ENCODE data around the gene ITGA11.

The ITGA11 gene

DNA sequence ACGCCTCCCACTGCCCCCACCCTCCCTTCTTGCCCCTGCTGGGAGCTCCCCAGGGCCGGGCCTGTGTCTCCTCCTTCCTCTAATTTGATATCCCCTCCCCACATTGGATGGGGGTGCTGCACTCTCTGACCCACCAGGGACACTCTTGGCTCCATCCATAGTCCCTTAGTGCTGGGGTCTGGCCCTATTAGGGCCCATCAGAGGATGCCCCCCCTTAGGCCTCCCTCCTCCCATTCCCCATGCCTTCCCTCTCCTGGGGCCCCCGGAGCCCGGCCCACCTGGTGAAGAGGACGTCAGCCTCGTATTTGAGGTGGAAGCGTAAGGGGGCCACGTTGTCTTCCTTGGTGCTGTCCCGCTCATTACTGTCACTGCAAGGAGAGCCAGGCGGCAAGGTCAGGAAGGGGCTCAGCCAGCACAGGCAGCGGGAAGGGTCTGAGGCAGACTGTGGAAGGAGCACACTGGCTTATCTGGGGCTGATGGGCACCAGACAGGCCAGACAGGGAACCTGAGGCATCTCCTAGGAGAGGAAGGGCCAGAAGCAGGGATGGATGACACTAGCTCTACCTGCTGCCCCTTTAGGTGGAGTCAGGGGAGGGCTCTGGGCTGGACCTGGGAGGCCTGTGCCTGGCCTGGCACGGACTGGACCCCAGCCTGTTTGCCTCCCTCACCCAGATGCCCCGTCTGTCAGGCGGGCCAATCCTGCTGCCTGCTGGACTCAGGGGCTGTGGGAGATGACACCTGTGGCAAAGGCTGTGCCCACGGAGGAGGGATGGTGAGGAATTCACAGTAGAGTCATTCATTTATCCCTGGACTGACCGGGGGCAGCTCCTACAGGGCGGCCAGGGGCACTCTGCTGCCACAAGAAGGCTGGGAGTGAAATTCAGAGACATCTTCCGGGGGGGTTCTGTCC lies 118.2 kb downstream of the ITGA11 start:
- no peak for DNase-seq (ENCODE audit: low read depth in 2 of 2, low spot score in 1 of 2)

DNA sequence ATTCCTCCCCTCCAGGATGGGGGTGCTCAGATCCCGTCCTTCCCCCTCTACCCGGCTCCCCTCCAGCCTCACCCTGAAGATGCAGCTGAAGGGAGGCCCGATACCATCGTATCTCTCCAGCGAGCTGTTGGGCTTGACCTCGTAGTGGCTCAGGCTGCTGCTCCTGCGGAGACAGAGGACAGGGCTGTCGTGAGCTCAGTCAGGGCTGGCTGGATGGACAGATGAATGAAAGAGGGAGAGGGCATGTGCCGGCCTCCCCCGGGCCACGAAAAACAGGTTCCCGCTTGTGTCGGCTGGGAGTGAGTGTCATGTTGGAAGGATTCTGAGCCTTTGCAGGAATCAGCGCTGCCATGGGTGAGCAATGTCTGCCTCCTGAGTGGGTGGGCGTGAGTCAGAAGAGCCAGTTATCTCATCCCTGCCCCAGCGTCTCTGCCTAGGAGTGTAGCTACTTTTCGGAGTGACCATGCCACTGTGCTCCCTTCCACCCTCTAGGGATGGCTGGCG lies 119.2 kb downstream of the ITGA11 start:
- no peak for DNase-seq (ENCODE audit: low read depth in 2 of 2, low spot score in 1 of 2)

DNA sequence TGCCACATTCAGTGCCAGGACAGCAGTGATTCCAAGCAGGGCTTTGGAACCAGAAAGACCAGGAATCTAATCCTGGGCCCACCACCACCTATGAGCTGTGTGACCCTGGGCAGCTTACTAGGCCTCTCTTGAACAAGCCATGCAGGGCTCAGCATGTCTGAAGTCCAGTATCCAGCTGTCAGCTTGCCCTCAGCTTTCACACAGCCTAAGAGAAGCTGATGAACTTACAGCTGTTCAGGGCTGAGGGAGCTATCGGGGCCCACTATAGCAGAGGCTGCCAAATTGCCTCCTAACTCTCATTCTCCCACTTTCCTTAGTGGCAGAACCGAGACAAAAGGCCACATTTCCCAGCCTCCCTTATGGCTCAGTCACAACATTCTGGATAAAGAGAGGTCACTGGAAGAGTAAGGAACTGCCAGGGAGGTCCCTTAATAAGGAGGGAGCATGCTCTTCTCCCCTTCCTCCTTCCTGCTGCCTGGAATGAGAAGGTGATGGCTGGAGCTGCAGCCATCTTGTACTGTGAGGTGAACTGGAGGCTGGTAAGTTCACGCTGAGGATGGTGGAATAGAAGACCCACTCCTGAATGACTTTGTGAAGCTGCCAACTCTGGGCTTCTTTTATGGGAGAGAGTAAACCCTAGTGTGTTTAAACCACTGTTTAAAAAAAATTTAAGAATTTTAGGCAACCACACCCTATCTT lies 120.0 kb downstream of the ITGA11 start:
- no peak for DNase-seq (ENCODE audit: low read depth in 2 of 2, low spot score in 1 of 2)

DNA sequence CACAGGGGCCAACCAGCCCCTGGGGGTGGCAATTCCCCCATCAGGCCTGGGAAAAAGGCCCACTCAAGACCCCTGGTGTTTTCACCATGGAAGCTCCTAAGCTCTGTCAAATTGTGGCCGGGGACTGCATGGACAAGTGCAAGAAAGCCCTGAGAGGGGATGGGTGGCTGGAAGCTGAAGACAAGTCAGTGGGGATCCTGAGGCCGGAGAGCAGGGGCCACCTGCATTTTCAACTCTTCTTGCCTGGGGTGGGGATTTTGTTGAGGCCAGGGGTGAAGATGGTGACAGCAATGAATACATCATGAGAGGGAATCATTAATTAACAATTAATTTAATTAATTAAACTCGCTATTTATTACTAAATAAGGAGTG lies 120.5 kb downstream of the ITGA11 start:
- no peak for DNase-seq (ENCODE audit: low read depth in 2 of 2, low spot score in 1 of 2)

DNA sequence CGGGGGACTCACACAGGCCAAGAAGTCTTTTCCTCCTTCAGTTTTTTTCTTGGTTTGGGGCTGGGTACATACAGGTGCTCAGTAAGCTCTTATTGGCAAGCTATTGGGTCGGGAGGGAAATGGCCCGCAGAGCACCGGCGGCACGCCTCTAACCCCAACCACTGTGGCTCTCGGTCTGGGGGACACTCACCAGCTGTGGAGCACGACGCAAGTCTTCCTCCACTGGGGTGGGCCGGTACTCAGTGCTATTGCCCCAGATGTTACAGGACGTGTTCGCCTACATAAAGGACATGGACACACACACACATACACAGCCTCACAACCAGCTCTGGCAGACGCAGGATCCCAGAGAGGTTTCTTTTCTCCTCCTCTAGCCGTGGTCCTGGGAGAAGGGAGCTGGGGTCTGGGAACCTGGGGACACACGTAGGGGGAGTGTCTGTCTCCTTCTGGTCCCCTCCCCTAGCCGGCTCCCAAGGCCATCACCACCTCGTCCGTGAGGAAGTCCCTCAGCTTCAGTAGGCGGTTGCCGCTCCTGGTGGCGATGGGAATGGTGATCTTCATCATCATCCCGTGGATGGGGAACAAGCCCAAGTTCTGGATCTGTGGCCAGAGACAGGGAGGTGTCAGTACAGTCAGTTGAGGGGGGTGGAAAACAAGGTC lies 121.0 kb downstream of the ITGA11 start:
- no peak for DNase-seq (ENCODE audit: low read depth in 2 of 2, low spot score in 1 of 2)

DNA sequence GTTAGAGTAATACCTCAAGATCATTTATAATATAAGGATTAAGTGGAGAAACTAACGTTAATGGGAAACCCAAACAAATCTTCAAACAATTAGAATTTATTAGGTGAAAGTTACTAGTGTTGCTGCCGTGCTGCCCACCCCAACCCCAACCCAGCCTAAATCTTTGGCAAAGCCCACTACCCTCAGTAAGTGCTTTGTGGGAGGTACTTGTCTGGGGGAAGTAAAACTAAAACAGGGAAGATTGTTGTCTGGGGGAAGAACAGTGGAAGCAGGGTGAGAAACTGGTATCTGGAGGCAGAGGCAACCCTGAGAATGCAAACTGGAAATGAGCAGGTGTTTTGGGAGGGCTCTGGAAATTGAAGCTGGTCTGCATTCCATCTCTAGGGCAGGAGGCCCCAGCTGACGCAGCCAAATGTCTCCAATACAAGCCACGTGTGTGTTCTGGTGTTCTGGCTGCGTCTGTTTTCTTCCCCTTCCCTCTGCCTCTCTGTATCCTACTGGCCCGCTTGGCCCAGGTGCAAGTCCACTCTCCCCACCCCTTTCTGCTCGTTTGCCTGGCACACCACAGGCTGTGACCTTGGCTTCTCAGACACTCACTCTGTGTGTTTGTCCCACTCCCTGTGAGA lies 121.7 kb downstream of the ITGA11 start:
- DNase-seq (ENCODE audit: low read depth in 2 of 2, low spot score in 1 of 2): no peak

DNA sequence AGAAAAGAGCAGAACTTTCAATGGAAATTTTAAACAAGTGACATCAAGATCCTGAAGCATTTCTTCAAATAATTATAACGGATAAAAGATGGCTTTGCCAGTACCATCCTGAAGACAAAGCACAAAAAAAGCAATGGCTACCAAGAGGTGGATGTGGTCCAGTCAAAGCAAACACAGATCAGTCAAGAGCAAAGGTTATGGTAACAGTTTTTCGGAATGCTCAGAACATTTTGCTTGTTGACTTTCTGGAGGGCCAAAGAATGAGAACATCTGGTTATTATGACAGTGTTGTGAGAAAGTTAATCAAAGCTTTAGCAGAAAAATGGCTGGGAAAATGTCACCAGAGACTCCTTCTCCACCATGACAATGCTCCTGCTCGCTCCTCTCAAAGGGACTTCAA lies 122.9 kb downstream of the ITGA11 start:
- DNase-seq (ENCODE audit: low read depth in 2 of 2, low spot score in 1 of 2): no peak

DNA sequence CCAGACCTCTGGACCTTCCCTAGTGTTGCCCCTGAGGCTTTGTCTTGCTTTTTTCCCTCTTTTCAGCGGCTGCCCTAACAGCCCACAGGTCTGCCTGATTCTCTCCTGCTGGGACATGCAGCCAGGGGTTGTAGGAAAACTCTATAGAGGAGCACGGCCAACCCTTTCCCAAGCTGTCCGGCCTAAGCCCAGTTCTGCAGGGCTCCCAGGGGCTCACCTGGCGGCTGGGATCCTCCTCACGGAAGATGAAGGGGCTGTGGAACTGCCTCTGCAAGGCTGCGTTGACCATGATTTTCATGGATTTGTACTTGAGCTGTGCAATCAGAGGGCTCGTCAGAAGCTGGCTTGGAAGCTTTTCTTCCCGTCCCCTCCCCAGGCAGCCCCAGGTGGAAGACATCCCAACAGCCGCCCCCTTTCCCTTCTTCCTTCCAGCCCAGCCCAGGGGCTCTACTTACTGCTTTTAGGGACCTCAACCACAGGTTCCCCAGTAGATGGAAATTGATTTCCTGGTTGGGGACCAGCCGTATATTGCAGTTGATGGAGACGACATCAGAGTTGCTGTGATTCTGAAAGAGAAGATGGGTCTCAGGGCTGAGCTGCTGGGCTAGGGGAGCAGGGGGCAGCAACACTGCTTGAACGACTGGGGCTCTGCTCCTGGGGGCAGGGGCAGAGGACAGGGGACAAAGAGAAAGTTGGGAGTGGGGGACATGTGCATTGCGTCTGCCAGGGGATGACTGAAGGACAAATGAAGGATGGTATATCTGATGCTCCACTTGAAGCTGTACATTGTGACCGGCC lies 124.6 kb downstream of the ITGA11 start:
- no peak for DNase-seq (ENCODE audit: low read depth in 2 of 2, low spot score in 1 of 2)

DNA sequence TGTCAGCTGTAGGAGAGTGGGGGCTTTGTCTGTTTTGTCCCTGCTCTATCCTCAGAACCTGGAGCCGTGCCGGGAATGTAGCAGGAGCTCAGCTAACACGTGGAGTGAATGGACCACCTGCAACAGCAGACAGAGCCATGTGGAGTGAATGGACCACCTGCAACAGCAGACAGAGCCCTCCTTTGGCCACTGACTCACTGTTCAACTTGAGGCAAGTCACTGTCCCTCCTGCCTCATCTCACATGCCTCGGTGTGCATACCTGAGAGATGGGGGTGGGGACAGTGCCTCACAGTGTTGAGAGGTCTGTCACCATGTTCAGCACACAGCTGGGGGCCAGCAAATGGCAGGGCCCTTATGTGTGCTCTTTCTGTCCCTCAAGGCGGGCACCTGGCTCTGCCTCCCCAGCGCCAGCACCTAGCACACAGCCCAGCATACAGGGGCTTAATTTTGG lies 126.5 kb downstream of the ITGA11 start:
- no peak for DNase-seq (ENCODE audit: low read depth in 2 of 2, low spot score in 1 of 2)

DNA sequence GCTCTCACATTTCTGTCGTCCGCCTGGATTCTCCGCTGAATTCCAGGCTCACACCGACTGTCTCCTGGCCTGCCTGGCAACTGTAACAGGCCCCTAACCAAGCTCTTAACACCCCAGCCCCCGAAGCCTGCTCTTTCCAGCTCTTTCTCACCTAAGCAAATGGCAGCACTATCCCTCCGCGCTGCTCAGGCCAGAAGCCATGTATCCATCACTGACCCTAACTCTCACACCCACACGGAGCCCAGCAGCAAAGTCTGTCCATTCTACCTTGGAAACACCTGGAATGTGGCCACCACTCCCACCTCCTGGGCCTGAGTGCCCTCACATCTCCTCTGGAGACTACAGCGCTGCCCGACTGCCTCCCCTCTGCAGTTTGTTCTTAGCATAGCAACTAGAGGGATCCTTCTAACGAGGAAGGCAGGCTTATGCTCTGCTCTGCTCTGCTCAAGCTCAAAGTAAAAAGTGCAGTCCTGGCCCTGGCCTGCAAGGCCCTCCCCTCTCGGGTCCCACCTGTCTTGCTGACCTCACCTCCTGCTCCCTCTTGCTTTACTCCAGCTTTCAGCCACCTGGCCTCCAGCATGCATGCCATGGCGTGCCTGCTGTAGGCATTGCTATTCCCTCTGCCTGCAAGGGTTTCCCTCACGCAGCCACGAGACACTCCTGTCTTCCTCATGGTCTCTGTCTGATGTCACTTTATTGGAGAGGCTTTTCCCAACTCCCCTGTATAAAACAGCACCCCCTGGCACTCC lies 127.2 kb downstream of the ITGA11 start:
- DNase-seq (ENCODE audit: low read depth in 2 of 2, low spot score in 1 of 2): no peak

DNA sequence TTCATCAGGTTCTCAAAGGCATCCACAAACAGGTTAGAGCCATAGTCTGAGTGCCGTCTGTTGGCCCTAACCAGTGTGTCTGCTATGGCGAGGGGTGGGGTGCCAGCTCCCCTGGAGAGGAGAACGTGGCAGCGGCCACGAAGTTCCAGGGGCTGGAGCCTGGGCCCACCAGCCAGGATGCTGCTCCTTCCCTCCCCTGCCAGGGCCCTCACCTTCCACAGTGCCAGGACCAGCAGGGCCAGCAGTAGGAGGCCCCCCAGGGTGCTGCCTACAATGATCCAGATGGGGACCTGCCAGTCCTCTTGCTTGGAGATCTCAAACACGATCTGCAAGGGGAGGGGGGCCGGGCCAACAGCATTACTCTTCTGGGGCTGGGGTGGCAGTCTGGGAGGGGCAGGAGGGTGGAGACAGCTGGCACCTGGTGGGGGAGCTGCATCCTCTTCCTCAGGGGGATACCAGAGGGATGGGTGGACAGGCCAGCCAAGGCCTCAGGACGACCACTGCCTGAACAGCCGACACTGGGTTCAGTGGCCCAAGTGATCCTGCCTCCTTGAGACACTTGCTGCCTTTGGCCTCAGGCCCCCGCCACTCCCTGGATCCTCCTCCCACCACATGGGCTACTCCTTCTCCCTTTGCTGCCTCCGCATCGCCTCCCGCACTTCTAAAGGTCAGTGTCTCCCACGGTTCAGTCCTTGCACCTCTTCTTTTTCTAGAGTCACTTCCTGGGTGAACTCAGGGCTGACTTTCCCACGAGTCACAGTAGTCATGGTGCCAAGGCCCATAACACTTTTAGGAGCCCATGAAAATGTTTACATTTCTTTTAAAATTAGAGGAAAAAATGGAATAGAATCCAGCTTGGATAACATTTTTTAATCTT lies 128.2 kb downstream of the ITGA11 start:
- no peak for DNase-seq (ENCODE audit: low read depth in 2 of 2, low spot score in 1 of 2)

DNA sequence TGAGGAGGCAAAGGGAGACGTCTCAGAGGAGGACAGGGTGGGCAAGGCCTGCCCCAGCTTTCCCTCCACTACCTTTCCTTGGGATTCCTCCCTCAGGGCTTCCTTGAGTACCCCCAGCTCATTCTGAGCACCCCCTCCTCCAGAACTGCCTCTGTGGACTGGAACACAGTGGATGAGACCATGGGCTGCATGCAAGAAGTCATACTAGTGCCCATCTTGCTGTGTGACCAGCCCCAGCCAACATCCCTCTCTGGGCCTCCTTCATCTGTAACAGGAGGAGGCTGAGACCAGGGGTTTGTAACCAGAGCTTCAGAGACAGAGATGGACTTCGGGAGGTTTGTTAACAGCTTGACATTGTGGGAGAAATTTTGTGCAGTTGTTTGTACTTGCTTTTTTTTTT lies 128.8 kb downstream of the ITGA11 start:
- DNase-seq (ENCODE audit: low read depth in 2 of 2, low spot score in 1 of 2): no peak

DNA sequence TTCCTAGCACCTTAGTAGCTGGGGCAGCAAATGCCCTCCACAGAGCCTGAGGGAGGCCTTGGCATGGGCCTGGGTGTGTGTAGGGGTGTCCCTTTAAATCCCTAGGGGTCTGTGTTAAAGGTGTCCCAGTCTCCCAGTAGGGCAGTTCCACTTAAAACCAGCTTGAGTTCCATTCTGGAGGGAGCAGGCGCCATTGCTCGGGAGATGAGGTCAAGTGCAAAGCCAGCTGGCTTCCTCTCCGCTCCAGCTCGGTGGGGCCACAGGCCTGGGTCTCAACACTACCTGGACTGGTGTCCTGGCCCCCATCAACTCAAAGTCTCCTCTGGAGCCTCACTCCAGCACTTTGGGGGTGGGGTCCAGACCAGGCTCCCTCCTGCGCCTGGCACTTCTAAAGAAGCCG lies 129.2 kb downstream of the ITGA11 start:
- no peak for DNase-seq (ENCODE audit: low read depth in 2 of 2, low spot score in 1 of 2)

DNA sequence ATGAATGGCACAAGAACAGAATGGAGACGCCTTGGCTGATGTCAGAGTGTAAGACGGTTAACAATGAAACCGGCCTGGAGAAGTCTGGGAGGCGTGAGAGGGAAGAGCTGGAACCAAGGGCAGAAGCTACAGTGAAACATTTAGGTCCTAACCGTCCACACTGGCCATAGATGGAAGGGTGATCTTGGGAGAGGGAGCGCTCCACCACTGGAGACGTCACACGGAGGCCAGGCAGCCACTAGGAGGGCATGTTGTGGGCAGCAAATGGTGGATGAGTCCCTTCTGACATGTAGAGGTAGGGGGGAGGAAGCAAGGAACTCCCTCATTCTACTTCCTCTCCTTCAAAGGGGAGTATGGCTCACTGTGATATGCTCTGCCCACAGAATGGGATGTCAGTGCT lies 130.7 kb downstream of the ITGA11 start:
- no peak for DNase-seq (ENCODE audit: low read depth in 2 of 2, low spot score in 1 of 2)

DNA sequence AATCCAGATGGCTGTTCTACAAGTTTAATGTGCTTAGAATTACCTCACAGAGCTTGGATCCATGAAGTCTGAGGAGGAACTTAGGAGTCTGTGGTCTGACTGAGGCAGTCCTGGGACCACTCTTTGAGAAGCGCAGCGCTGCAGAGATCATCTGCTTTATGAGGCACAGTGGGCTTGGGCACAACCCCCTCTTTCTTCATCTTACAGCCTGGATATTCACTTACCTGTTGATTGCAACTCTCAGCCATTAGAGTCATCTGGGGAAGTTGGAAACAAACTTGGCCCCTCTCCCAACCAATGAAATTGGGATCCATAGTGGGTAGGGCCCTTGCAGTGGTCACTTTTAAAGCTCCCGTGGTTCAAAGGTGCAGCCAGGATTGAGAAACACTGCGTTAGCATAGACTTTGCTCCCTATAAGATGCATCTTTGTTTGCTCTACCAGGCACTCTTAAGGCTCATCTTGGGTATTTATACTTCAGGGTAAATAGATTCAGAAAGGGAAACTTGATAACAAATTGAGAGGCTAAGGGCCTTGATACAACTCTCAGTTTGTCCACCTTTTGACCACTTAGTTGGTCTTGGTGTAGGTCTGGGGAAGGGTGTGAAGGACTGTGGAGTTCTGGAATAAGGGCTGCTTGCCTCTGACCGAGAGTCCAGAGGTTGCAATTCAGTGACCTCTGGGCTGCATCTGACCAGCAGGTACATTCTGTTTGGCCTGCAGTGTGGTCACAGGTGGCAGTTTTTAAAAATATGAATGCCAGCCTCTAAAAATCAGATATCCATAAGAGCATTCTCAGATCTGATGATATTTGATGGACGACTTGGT lies 131.6 kb downstream of the ITGA11 start:
- DNase-seq (ENCODE audit: low read depth in 2 of 2, low spot score in 1 of 2): no peak

DNA sequence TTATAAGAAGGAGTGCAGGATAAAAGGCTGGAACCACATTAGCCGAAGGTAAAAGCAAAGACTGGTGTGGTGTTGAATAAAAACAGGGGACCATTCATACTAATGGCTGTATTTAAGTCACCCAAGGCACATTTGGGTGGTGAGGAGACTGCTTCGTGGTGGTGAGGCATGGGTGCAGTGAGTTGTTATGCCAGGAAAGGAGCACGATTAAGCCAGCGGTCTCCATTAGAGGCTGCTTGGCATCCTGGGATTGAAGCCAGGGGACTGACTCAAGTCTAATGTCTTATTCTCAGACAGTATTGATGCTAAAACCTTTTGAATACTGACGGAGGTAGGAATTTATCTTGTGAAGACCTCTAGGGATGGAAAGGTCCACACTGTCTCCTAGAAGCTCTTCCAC lies 132.5 kb downstream of the ITGA11 start:
- no peak for DNase-seq (ENCODE audit: low read depth in 2 of 2, low spot score in 1 of 2)

DNA sequence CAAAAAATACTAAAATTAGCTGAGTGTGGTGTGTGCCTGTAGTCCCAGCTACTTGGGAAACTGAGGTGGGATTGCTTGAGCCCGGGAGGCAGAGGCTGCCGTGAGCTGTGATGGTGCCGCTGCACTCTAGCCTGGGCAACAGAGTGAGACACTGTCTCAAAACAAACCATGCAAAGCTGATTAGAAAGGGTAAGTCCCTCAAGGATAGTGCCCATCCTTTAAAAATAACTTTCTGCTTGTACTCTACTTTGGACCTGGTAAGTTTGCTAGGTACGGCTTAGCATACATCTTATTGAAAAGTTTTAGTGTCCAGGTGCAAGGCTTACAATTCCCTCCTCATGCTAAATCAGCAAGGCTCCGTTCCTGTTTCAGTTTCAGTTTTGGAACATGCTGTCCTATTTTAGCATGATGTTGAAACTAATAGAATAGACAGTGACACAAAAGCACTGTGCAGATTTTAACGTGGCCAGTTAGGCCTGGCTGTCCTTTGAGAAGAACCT lies 133.0 kb downstream of the ITGA11 start:
- no peak for DNase-seq (ENCODE audit: low read depth in 2 of 2, low spot score in 1 of 2)

DNA sequence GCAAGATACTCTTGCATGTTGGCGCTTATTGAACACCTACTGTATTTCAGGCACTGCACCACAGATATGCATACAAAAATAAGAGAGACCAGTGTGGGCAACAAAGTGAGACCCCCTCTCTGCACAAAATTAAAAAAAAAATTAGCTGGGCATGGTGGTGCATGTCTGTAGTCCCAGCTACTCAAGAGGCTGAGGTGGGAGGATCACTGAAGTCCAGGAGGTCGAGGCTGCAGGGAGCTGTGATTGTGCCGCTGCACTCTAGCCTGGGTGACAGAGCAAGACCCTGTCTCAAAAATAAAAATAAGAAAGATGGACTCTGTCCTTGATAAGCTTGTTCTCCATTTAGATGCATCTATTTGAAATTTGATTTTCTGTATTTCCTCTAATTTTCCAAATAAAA lies 133.6 kb downstream of the ITGA11 start:
- no peak for DNase-seq (ENCODE audit: low read depth in 2 of 2, low spot score in 1 of 2)
